LNCaP clone FGC (cell line): ENCODE data around the gene SBSN.

Experiments
- DNase-seq: peaks from one replicate; pipeline ENCODE4 v3.0.0-alpha.2; 2011; ENCODE audit warnings: low read depth
- H3K4me3 ChIP-seq: 2 replicates; pipeline ENCODE4 v1.5.1; 2011; ENCODE audit warnings: mild to moderate bottlenecking, low read depth, low read length, control low read depth
- CTCF ChIP-seq: IDR thresholded peaks from 2 replicates; pipeline ENCODE4 v1.5.1; 2012; ENCODE audit warnings: mild to moderate bottlenecking; ENCODE audit not compliant: control insufficient read depth, insufficient read depth; ENCODE audit errors: extremely low read depth

SBSN gene

GRCh38 chr19:35528218-35529038 is at the start of gene SBSN:
SBSN (minus strand) TSS chr19:35528311; CDS start chr19:35528281, 30 bp downstream.
- TF ChIP-seq CTCF = no peak
- H3K4me3 ChIP-seq = no peak within 1 kb of the TSS
- no peak for DNase-seq

GRCh38 chr19:35571406-35571965 is 43.4 kb upstream of the SBSN start:
- H3K4me3 ChIP-seq = no peak overlapping the region
- no peak for TF ChIP-seq CTCF
- DNase-seq = no peak

GRCh38 chr19:35569281-35569781 is 41.2 kb upstream of the SBSN start:
- no peak for DNase-seq
- TF ChIP-seq CTCF = no peak
- no peak overlapping the region for H3K4me3 ChIP-seq

- DNase-seq = no peak
- TF ChIP-seq CTCF = no peak
- no peak overlapping the region for H3K4me3 ChIP-seq
Observed at GRCh38 chr19:35566738-35567137, 38.6 kb upstream of the SBSN start.

GRCh38 chr19:35565016-35565856 is 37.1 kb upstream of the SBSN start:
- TF ChIP-seq CTCF = no peak
- no peak overlapping the region for H3K4me3 ChIP-seq
- no peak for DNase-seq

- TF ChIP-seq CTCF = no peak
- DNase-seq = no peak
- H3K4me3 ChIP-seq = no peak within 1 kb of the TSS
Observed at GRCh38 chr19:35563207-35563829, 35.2 kb upstream of the SBSN start, which contains the start of gene ATP4A. ATP4A (minus strand) TSS chr19:35563658; CDS start chr19:35563629, 29 bp downstream.
